GF-D8 (cell line): Measurements from ENCODE around the gene DOCK4.

Source experiments
- DNase-seq: peaks from one replicate; lab custom pipeline; 2025; lab: John Stamatoyannopoulos, UW

Gene DOCK4

GRCh38 chr7:111852081-111852480, 354.1 kb downstream of the DOCK4 start:
- DNase-seq = no peak

- no peak for DNase-seq
These were observed 359.3 kb downstream of the DOCK4 start for GRCh38 chr7:111846898-111847297.

- DNase-seq = no peak
These were observed 360.3 kb downstream of the DOCK4 start for GRCh38 chr7:111845853-111846252.

- DNase-seq = no peak
These were observed 361.1 kb downstream of the DOCK4 start for GRCh38 chr7:111844904-111845671.

- no peak for DNase-seq
These were observed 363.7 kb downstream of the DOCK4 start for GRCh38 chr7:111842491-111842890.

DNA sequence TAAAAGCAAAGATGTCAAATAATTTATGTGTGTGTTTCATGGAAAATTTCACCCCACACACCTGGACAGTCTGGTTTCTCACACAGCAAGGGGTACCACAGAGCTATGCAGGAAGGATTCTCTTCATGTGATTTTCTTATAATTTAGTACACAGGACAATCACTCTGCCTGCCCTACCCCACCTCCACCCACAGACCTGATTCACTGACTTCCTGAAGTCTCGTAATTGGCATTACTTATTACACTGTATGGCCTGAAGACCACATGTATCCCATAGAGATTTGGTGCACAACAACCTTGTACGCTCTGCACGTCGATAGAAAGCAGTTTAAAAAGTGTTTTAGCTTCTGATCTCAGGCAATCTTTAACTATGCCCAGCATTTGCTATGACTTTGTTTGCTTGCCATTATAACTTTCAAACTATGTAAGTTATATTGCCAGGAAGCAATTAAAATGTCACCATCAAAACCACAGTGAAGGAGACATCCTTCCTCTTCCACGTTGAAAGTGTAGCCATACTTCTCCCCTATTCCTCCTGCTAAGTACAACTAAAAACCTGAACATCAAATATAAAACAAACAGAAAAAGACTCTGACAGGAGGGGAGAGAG, 364.5 kb downstream of the DOCK4 start:
- DNase-seq = peak; percentile 37

DNA sequence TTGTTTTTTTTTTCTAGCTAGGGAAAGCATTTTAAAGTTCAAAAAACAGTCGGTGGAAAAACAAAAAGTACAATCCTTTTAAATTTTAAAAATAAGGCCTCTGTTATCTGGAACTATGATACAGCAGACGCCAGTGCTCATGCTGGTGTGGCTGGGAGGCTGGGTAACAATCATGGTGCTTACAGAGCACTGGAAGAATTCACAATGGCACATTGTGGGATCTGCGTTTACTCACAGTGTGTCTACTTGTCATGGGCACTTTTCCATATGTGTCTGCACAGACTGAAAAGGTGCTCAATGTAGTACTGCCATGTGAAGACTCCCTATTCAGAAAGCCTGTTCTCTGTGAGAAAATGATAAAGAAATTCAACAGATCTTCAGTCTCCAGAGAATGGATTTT, 365.7 kb downstream of the DOCK4 start:
- no peak for DNase-seq

DNA sequence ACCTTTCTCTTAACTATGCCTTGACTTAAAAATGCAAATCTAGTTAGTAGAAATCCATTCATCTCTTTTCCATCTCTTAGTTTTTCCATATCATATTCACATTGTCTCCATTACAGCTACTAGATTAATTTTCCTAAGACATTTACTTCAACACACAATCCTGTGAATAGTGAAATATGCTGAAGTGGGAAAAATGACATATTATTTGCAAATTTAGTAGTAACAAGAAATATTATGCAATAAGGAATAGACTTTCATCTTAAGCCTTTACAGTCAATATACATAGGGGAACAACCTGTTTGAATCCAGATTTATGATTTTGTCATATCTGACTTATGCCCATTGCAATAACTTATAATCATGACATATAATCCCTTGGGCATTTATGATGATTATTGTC, 366.9 kb downstream of the DOCK4 start:
- no peak for DNase-seq

GRCh38 chr7:111836592-111836991, 369.6 kb downstream of the DOCK4 start:
- no peak for DNase-seq

DNA sequence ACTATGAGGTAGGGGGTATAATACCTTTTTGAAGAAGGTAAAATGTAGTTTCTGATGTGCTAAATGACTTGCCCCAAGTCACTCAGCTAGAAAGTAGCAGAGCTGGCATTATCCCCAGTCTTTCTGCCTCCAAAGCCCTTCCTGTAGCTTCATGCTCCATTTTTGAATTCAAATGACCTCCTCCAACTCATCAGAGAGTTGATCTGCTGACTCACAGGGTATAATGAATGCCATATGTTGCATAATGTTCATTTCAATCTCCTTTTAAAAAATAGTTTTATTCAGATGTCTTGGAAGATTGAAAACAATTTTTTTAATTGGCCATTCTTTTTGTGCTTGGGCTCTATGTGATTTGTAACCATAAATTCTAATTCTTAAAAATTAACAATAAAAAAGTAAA, 371.1 kb downstream of the DOCK4 start:
- no peak for DNase-seq

DNA sequence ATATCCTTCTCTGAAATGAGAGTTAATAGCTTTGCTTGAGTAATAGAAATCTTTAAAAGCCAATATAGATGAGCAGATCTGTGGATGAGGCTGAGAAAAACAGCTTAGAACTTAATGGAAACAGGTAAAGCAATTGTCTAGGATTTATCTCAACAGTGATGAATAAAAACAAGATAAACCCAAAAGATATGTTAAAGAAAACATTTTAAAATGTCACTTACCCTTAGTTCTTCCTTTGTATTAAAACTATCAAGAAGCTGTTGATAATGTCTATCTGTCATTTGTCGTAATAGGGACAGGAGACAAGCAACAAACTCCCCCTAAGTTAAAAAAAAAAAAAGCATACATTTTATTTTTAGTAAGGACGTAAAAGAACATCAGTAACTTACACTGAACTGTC, 371.8 kb downstream of the DOCK4 start:
- no peak for DNase-seq

DNA sequence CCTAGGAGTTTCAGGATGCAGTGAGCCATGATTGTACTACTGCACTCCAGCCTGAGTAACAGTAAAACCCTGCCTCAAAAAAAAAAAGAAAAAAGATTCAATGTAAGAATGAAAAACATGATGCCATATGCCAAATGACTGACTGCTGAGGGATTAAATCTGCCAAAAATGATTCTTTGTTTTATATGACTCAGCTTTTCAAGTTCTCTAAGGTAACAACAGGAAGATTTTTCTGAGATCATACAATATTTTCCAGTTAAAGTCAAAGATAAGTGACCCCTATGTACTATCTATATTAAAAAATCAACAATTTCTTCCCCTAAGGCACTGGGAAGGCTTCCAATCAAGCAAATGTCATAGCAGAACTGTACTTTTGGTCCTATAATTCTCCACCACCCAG, 372.7 kb downstream of the DOCK4 start:
- no peak for DNase-seq

GRCh38 chr7:111832174-111832573, 374.0 kb downstream of the DOCK4 start:
- no peak for DNase-seq

DNA sequence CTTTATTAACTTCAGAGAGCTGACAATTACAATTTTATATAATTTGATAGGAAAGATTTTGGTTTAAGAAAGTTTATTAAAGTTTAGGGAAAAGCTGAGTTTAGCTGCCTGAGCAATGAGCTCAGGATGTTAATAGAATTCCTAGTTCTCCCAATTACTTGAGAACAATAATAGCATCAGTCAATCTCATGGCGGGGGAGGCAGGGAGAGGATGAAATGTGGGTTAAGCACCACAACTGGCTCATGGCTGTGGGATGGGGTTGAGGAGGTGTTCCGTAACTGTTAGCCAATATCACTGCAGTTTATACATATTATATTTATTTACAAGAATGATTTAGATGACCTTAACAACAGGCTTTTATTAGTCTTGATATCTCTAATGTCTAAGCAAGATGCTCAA, 377.0 kb downstream of the DOCK4 start:
- no peak for DNase-seq

DNA sequence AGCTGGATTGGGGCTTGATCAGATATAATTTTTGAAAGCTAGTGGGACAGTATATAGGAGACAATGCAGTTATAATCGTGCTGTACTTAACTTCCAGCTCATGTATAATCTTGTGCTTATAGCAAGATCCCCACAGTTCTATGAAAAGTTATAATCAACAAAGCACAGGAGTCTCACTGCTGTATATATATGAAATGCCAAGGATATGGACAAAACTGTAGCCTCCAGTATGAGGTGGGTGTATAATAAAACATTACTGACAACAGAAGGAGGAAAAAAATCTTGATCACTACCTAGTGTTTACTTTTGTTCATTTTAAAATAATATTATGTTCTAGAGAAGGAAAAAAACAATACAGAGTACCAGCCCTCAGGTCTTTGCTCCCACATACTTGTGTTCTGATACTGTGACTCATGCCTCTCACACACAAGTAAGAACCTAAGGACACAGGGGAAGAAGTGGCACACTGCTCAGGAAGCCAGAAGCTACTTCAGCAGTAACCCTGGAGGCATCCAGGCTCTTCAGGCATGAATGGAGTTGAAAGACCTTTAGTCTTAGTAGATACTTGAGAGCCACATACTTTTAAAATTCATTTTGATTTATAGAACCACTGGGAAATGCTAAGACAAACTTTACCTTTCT, 378.2 kb downstream of the DOCK4 start:
- no peak for DNase-seq

DNA sequence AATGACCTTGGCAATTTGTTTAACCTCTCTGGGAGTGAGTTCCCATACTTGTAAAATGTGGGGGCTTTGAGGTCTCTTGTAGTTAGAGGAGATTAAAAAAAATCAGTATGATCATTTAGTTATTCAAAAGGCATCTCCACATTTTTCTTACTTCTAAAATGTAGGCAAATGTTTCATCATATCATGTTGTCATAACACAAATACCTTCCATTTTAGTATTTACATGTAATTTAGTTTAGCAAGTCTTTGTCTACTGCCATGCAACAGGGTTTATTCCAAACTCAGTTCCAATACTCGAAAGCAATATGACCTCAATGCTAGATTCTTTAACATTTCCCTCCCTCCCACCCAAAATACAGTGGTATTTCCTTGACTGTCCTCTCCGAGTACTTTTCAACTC, 381.2 kb downstream of the DOCK4 start:
- DNase-seq = no peak

DNA sequence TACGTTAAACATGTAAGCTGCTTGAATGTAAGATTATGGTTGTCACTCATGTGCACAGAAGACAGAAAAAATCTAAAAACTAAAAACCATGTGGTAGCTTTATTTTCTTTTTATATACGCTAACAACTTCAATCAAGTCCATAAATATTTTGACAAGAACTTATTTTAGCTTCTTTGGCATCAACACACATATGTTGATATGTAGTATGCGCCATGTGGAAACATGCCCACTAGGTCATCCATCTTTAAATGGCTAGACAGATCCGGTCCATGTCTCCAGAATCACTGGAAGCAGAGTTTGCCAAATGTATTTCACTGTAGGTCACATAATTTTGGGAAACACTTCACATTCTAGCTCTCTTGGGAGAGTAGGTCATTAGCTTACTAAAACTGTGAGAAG, 382.4 kb downstream of the DOCK4 start:
- DNase-seq = no peak

DNA sequence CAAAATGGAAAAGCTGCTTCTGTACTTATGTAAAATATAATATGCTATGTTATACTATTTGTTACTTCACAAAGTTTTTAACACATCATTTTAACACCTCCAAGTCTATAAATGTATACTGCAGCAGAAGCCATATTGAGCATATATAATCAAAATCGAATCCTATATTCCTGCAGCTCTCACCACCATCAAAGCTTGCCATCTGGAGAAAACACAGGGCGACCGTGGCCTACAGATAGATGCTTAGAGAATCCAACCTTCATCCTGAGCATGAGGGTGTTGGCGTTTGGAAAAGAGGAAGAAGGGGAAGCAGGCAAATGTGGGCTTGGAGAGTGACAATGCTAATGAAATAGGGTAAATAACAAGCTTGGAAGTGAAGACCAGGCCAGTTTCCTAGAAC, 385.2 kb downstream of the DOCK4 start:
- no peak for DNase-seq

- no peak for DNase-seq
These were observed 385.6 kb downstream of the DOCK4 start for GRCh38 chr7:111820621-111821020.

DNA sequence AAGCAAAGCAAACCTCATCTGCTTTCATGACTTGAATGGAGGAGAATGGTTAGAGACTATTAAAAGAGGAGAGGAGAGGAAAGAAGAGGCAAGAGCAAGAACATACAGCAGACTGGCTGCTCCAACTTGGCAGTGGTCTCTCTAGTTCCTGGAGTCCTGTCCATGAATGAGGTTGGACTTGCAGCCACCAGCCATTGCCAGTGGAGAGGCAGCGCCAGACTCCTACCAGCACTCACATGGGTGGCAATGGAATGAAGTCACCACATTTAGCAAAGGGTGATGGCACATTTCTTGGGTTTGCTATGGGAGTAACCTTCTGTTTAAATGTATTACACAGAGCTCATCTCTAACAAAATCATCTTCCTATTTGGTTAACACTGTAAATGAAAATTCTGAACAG, 386.1 kb downstream of the DOCK4 start:
- no peak for DNase-seq

- no peak for DNase-seq
These were observed 390.8 kb downstream of the DOCK4 start for GRCh38 chr7:111815354-111815753.

- no peak for DNase-seq
These were observed 392.9 kb downstream of the DOCK4 start for GRCh38 chr7:111813306-111813705.

- no peak for DNase-seq
These were observed 400.0 kb downstream of the DOCK4 start for GRCh38 chr7:111806232-111806631.
